HFFc6 (cell line): ENCODE data around the gene NLRP10. TPM values are rescaled to one million over a fixed set of nuclear protein-coding genes. Genes with fewer than 3 reads are reported as not detected.

Experiments
- DNase-seq: peaks from one replicate; pipeline ENCODE4 v3.0.0-alpha.2; 2018
- H3K27ac Mint-ChIP-seq: 2 replicates; pipeline ENCODE4 v1.8.0; 2020; ENCODE audit warnings: mild to moderate bottlenecking, mixed read lengths
- H3K27me3 Mint-ChIP-seq: 2 replicates; pipeline ENCODE4 v1.8.0; 2021; ENCODE audit warnings: mild to moderate bottlenecking, moderate library complexity, mixed read lengths; ENCODE audit not compliant: insufficient read depth
- H3K36me3 Mint-ChIP-seq: 2 replicates; pipeline ENCODE4 v1.8.0; 2021; ENCODE audit warnings: low read depth, mixed read lengths
- H3K4me1 Mint-ChIP-seq: 2 replicates; pipeline ENCODE4 v1.8.0; 2020; ENCODE audit warnings: low read depth, mixed read lengths
- H3K4me3 Mint-ChIP-seq: 2 replicates; pipeline ENCODE4 v1.8.0; 2020; ENCODE audit warnings: mild to moderate bottlenecking, moderate library complexity, mixed read lengths
- H3K9me3 Mint-ChIP-seq: 2 replicates; pipeline ENCODE4 v1.8.0; 2020; ENCODE audit warnings: mild to moderate bottlenecking, mixed read lengths
- total RNA-seq, 6 experiments: library from RNA; stranded (reverse); fragmentation: NEBNext Ultra II Directional; extraction: Animal tissue kit (Norgen Biotek cat#: 25700); gene quantifications; 2 replicates in 1 of 6; 3 replicates in 5 of 6; pipeline ENCODE4 v1.2.3, GENCODE V29; 2021
- TF ChIP-seq, protein P1 (sequence below): fragments of 200-600 bp; sonication (generic); IDR thresholded peaks from 2 replicates; pipeline ENCODE4 v1.5.0; 2021; ENCODE audit warnings: antibody characterized with exemption, mild to moderate bottlenecking

The NLRP10 gene
- total RNA-seq, 6 experiments from 2014 or later, result 5.9 to 23.8 (median 7.5) TPM

DNA sequence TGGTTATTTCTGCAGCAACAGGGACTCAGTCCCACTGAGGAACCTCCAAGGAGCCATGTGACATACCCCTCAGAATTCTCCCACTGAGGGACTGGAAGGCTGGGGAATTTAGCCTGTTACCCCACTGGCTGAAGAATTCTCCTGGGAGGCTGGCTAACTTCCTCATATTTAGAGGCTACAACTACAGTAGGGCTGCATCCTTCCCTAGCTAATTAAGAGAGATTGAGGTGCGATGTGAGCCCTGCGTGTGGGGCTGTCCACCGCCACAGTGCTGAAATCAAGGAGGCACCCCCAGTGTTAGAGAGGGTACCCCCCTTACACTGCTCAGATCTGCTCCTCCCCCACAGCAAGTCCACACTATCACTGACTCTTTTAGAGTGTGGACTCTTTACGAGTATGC lies 43.0 kb upstream of the NLRP10 start:
- Mint-ChIP-seq H3K9me3 (no peaks in the 10 kb centered on the region), H3K27ac (no peak overlapping the region), H3K4me3 (no peak overlapping the region), H3K4me1 (peaks cover 25% of the 10 kb centered on the region), H3K27me3 (peaks cover 5% of the 10 kb centered on the region), H3K36me3 (no peaks in the 10 kb centered on the region)
- no peak for DNase-seq
- TF ChIP-seq, protein P1, sequence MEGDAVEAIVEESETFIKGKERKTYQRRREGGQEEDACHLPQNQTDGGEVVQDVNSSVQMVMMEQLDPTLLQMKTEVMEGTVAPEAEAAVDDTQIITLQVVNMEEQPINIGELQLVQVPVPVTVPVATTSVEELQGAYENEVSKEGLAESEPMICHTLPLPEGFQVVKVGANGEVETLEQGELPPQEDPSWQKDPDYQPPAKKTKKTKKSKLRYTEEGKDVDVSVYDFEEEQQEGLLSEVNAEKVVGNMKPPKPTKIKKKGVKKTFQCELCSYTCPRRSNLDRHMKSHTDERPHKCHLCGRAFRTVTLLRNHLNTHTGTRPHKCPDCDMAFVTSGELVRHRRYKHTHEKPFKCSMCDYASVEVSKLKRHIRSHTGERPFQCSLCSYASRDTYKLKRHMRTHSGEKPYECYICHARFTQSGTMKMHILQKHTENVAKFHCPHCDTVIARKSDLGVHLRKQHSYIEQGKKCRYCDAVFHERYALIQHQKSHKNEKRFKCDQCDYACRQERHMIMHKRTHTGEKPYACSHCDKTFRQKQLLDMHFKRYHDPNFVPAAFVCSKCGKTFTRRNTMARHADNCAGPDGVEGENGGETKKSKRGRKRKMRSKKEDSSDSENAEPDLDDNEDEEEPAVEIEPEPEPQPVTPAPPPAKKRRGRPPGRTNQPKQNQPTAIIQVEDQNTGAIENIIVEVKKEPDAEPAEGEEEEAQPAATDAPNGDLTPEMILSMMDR, result no peak

- Mint-ChIP-seq H3K36me3 (no peaks in the 10 kb centered on the region), H3K27ac (no peak overlapping the region), H3K9me3 (no peaks in the 10 kb centered on the region), H3K4me3 (no peak overlapping the region), H3K4me1 (peaks cover 9% of the 10 kb centered on the region), H3K27me3 (peaks cover 5% of the 10 kb centered on the region)
- TF ChIP-seq, protein P1, result peak; percentile 89
- peak; percentile 68 for DNase-seq
These were observed 41.2 kb upstream of the NLRP10 start for GRCh38 chr11:8006349-8006977.

GRCh38 chr11:8005556-8005955 lies 40.3 kb upstream of the NLRP10 start:
- DNase-seq, result no peak
- TF ChIP-seq, protein P1, result no peak
- no peak overlapping the region for H3K27ac Mint-ChIP-seq
- no peak overlapping the region for H3K4me3 Mint-ChIP-seq
- H3K4me1 Mint-ChIP-seq, result no peaks in the 10 kb centered on the region; the same call in 1 of the 2 replicates
- peaks cover 5% of the 10 kb centered on the region for H3K27me3 Mint-ChIP-seq
- no peaks in the 10 kb centered on the region for H3K36me3 Mint-ChIP-seq
- no peaks in the 10 kb centered on the region for H3K9me3 Mint-ChIP-seq

DNA sequence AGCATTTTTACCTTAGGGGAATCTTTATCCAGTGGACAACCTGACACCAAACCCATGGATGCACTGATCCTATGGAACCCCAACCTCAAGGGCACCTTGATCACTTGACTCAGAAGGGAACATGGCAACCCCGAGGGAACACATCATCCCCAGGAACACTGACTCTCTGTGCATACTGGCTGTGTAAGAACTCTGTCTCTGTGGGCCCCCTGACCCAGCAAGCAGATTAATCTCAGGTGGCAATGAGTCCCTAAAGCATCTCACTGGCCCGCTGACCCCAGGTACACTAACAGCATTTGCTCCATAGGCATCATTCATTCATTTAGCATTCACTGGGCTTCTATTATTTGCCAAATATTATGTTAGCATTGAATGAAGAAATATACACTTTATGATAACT lies 38.8 kb upstream of the NLRP10 start:
- Mint-ChIP-seq H3K27ac (no peak overlapping the region), H3K9me3 (no peaks in the 10 kb centered on the region), H3K27me3 (peaks cover 2% of the 10 kb centered on the region), H3K36me3 (peaks cover under 1% of the 10 kb centered on the region; the same call in 1 of the 2 replicates), H3K4me1 (no peaks in the 10 kb centered on the region), H3K4me3 (no peak overlapping the region)
- TF ChIP-seq, protein P1, result no peak
- DNase-seq, result no peak

GRCh38 chr11:8003187-8003586 lies 37.9 kb upstream of the NLRP10 start:
- TF ChIP-seq, protein P1, result no peak
- Mint-ChIP-seq H3K9me3 (no peaks in the 10 kb centered on the region), H3K27ac (no peak overlapping the region), H3K4me3 (no peak overlapping the region), H3K27me3 (no peaks in the 10 kb centered on the region; the same call in 1 of the 2 replicates), H3K4me1 (no peaks in the 10 kb centered on the region), H3K36me3 (peaks cover 9% of the 10 kb centered on the region; the same call in 1 of the 2 replicates)
- DNase-seq, result no peak
